Heart left ventricle (tissue), 13 donors: ENCODE results near the gene GABRA1.

Experiments used
- CTCF ChIP-seq, 12 donors: fragments of 200-600 bp; sonication (generic) in 4 of 12; IDR thresholded peaks; one replicate each; pipeline versions ENCODE4 v1.5.0 to v1.8.0; 2018 to 2022; ENCODE audit warnings: antibody characterized with exemption in 12 of 12, mild to moderate bottlenecking in 5 of 12
- POLR2A ChIP-seq, 2 donors: fragments of 450-650 bp; IDR thresholded peaks; one replicate each; pipeline ENCODE4 v1.6.1; 2017; ENCODE audit warnings: antibody characterized with exemption in 2 of 2, mild to moderate bottlenecking in 2 of 2, moderate library complexity in 2 of 2
- donor health status: ischemic (EF 13 %, LVEDD 7.1; RV severe dilation, severe dysfunction).
- donor health status: DM: no; HTN: yes; CAD: no.
- donor health status: DM: no; HTN: no; CAD: no.
- donor health status: ischemic (EF 25% LVEDD 6.9; RV normal size, moderate dysfunction).
- donor health status: ischemic (EF 25% LVEDD 5.7; RV mildly dilated, moderate dysfunction).
- donor health status: ischemic (EF 35%, LVEDD 5.7; RV mildly dilated, moderate dysfunction).
- donor health status: nonischemic (EF 11% LVEDD 7.7; RV severe dilation, severe dysfunction).
- donor health status: DM: yes; HTN: yes; CAD: no.
- donor health status: PGD.
- donor health status: ischemic (EF 29% LVEDD 5.4; RV normal size, mild dysfunction).
- donor health status: nonischemic (EF 23%, LVEDD 6.1; RV moderate dilation, normal function).

- TF ChIP-seq CTCF (IDR thresholded peaks at IDR 0.05) (no peak), POLR2A (IDR thresholded peaks at IDR 0.05) (no peak)
Measured at GRCh38 chr5:161847941-161848391, at the start of gene GABRA1.
